Measurements from ENCODE around the gene RUNX1.

The RUNX1 gene

DNA sequence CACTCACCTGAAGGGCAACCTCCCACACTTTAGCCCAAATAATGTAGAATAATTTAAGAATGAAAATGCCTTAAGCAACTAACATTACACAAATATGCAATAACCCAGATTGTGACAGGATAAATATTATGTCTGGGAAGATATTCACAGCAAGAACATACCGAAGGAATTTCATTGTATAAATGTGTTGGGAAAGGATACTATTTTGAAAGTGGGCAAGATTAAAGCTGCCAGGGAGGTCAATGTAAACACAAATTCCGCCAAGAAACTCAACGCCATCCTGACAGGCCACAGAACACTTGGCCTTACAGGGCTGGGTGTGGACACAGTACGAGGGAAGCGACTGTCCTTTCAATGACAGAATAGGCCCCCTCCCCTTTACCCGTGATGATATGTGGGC, 173.3 kb downstream of the RUNX1 start:
- DNase-seq = no peak

DNA sequence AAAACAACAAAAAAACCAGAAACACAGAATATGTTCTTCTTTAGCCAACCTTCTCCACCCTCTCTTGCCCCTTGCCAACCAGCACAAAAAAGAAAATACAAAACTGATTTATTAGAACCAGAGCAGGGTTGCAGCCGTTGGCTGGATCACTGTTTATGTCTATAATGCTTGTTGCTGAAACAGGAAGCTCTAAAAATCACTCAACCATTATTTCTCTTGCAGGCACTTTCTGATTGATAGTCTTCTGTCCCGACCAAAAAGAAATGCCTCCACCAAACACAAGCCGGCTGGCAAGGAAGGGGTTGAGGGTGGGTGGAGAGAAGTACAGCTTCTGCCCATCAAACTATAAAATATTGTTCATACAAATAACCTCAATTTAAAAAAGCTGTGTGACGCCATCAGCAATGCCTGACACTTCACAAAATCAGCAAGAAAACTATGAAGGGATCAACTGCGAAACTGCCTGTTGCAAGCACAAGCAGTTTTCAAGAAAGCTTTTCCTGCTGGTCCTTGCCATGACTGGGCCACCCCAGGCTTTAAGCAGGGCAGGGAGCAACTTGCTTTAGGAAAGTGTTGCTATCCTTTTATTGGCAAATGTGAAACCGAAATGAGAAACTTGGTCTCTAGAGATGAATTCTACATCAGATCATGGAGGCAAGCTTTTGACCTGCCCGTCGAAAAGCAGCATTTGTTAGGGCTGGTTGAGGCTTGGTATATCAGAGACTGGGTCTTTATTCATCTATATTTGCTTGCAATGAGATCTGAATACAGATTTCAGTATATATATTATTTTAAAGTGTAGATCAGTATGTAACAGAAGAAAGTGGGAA, 174.2 kb downstream of the RUNX1 start:
- no peak for DNase-seq

GRCh38 chr21:34871026-34871908, 177.8 kb downstream of the RUNX1 start:
- DNase-seq = no peak

DNA sequence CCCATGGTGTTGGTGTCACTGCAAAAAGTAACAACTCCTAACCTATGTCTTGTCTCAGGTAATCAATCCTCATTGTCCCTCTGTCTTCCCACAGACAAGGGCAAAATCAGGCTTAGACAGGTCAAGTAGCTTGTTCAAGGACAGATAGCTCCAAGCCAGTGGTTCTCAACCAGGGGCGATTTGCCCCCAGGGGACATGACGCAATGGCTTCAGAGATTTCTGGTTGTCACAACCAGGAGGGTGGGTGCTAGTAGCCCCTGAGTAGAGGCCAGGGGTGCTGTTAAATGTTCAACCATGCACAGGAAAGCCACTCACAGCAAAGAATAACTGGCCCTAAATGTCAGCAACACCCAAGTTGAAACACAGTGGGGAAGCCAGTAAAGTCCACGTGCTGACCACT, 178.9 kb downstream of the RUNX1 start:
- DNase-seq = no peak

GRCh38 chr21:34869545-34869944, 179.6 kb downstream of the RUNX1 start:
- DNase-seq = no peak

GRCh38 chr21:34867785-34868184, 181.3 kb downstream of the RUNX1 start:
- no peak for DNase-seq

GRCh38 chr21:34865400-34866241, 183.5 kb downstream of the RUNX1 start:
- no peak for DNase-seq

DNA sequence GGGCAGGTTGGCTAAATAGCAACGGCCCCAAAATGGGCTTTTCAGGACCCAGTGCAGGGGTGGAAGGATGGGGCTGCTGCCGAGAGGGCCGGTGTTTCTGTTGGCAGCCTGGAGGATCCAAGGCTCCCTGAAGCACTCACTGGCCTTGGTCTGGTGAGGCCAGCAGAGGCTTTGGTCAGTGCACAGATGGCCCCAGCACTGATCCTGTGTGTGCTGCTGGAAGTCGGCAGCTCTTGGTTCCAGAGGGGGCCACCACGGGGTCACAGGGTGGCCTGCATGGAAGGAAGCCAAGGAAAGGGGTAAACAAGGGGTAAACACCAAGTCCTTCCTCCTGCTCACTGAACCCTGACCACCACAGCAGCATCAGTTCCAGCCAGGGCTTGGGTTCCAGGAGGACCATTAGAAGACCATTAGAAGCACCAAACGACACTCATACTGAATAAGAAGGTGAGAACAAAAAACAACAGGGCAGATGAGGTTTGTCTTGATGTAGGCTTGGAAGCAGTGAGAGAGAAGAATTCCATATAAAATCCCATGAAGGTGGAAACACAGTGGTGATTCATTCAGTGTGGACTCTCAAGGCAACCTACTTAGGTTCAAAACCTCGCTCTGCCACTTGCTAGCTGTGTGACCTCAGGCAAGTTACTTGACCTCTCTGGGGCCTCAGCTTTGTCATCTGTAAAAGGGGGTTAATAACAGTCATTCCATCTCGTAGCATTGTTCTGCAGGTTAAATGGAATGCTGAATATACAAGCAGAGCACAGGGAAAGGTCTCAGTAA, 184.5 kb downstream of the RUNX1 start:
- no peak for DNase-seq

DNA sequence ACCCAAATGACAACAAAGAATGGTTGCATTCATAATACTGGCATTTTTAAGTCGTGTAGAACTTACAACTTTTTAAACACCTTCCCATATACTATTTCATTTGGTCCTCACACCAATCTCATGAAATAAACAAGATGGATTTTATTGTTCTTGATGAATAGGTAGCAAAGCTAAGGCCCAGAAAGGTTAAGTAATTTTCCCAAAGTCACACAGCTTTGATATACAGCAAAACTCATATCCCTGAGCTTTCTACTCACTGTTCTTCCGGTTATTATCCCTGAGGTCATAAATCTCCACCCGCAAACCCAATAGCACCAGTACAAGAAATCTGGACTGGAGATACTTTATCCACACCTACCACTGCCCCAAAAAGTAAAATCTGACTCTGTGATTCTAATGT, 186.2 kb downstream of the RUNX1 start:
- DNase-seq = no peak

DNA sequence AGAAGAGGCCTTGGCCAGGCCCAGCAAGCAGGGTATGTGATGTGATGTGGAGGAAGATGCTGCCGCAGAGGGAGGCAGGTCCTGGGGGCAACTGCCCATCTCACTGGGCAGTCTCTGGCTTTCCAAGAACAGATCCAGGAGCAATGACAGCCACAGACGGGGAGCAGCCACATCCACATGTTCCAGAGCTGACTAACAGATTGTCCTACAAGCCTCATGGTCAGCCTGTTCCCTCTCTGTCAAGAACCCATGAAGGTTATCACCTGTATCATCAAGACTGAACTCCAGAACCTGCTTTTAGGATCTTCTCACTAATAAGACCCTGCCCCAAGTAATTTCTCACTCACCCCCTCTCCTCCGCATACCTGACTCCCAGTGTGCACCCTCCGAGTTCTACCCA, 187.8 kb downstream of the RUNX1 start:
- no peak for DNase-seq

DNA sequence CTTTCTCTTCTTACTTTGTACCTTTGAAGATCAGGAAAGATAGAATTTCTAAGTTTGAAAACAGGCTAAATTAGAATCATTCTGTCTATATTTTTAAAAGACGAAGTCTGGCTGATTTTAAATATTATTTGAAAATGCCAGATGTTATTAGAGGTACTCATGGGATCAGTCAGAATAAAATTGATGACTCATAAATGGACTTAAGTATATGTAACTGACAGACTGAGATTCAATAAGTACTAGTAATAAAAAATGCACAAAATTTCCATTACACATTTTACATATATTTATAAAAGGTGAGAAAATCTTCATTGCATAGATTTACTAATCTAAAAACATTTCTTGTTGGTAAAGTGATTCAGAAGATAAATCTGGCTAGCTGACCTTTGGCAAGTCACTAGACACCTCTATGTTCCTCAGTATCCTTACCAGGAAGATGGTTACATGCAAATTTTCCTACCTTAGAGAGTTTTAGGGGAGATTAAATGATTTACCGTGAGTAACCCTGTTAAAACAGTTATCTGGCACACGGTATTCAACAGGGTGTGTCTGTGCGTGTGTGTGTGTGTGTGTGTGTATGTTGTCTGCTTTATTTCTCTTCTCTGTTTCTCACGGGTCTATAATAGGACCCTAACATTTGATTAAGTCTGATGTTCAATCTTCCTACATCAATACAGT, 189.0 kb downstream of the RUNX1 start:
- no peak for DNase-seq

DNA sequence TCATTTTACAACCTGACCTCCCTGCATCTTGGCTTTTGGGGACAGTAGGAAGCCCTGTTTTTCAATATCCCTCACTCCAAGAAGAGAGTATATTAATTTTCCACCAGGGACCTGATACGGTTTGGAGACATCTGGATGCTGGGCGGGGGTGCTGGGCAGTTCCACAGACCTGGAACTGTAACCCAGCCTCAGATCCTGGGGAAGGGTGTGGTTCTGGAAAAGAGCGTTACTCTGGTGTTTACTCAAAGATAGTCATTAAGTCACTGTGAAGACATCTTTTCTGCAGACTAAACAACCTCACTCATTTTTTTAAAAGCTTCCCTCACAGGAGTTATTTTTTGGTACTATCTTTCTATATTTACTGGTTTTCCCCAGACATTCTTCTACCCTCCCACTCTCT, 190.5 kb downstream of the RUNX1 start:
- DNase-seq = no peak

- no peak for DNase-seq
Measured at GRCh38 chr21:34857874-34858273, 191.2 kb downstream of the RUNX1 start.

GRCh38 chr21:34857122-34857713, 191.9 kb downstream of the RUNX1 start:
- no peak for DNase-seq

DNA sequence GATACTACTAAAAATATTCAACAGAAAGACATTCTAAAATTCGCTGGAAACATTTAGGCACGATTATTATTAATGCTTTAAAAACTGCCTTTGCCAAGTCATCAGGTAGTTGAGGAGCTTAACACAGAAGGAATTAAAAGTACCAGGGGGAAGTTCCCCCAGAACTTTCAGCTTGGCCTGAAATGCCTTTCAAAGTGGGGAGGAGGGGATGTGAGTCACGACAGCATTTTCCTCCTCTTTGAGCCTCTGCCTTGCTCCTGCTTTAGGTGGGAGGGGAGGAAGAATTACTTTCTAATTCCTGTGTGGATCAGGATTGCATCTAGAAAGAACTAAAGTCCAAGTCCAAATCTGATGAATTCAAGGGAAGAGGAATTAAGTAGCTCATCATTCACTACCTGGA, 196.7 kb downstream of the RUNX1 start:
- DNase-seq = no peak

DNA sequence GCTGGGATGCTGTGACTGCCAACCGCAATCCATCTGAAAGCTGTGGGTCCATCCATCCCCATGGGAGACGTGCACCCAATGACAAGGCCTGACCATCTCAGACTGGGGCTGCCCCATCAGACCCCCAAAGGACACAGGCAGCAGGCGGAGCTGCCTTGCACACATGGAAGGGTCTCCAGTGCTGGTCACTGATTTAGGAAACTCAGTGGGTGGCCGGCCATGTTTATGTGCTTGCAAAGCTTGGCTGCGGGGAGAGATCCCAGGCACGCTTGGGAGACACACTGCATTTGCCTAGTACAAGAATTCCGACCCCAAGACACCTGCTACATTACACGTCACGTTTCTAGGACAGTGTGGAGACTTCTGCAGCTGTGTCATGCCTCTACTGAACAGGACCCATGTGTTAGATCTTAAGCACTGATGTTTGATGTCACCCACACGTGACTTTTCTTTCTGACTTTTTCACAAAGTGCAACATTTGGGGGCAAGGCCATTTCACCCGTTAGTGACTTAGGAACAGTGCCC, 198.9 kb downstream of the RUNX1 start:
- no peak for DNase-seq

DNA sequence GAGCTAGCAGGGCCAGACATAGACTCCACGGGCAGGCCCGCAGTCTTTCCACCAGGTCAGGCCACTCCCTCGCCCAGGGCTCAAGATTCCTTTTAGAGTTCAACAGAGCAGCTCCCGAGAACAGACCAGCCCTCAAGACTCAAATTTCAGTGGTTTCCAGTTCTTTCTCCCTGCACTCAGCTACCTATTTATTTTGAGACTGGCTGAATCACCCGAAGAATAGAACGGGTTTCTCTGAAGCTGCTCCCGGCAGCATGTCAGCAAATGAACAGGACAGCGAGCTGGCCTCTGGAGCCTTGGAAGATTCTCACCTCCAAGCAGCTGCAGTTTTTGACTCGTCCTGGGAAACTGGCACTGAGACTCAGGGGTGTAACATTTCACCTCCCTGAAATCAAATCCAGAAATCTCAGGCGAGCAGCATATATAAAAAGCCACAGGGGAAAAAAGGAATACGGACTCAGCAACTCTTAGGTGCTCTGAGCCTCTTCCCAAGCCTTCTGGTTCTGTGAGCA, 202.4 kb downstream of the RUNX1 start:
- no peak for DNase-seq

DNA sequence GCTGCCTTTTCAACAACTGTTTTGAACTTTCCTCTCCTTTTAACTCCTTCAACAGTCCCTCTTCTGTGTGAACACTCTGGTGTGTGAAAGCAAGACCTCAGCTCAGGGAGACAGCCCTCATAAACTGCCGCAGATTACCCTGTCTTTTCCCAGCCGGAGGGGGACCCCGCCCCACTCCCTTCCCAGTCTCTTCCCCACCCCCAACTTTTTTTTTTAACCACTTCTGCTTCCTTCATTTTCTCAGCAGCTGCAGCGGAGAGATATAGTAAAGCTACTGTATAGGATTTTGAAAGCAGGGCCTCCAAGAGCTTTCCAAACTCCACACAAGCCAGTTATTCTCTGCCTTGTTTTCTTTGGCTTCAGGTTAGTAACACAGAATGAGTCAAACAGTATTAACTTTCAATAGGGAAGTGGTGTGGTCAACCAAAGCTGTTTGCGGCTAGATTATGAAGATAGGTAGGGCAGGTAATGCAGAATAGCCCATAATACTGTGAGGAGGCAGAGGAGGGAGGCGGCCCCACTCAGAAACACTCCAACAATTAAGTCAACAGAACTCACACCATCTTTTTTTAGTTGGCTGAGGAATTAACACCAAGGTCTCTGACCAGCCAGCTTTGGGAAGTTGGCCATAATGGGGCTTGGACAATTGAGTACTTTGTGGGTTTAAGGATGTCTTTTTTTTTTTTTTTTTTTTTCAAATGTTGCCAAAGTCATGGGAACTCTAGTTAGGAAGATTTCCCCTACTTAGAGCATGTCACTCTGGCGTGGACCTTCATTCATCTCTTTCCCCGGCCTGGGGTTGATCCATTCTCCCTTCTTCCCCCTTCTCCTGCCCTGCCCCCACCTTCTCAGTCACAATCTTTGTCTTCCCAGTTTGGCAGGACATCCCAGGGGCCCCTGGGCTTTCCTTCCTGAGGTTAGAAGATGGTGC, 203.3 kb downstream of the RUNX1 start:
- DNase-seq = no peak

DNA sequence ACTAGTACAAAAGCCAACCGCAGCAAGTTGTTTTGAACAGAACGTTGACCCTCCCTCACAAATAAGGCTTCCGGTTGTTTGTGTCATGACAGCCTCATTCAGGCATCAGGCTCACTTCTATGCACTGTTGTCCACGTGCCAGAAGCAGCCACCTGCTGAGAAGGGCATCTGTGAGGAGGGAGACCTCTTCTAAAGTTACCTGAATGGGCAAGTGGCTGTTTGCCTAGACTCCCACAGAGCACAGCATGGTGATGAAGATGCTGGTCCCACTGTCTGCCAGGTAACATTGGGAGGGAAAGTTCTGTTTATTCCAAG, 204.2 kb downstream of the RUNX1 start:
- no peak for DNase-seq
